Measurements from ENCODE around the gene OGG1.
A peak's percentile ranks its signal among the peaks of the same experiment; 100 is the strongest.

Gene OGG1

GRCh38 chr3:9721015-9721699 lies 28.6 kb upstream of the OGG1 start:
- no peak for DNase-seq
- H3K27ac ChIP-seq: no peak overlapping the region
- no peak overlapping the region for H3K4me3 ChIP-seq (ENCODE audit: low read depth, low read length)
- no peak for TF ChIP-seq CTCF (IDR thresholded peaks at IDR 0.05; ENCODE audit: low read depth, low read length, missing control alignments)
- H3K27me3 ChIP-seq (replicated peaks): peaks cover 3% of the 10 kb centered on the region
- in situ Hi-C loops (cut with HindIII; ENCODE audit: low pct_ligation_motif_present, low sequenced_read_pairs): no loop called here
- no peaks in the 10 kb centered on the region for H3K36me3 ChIP-seq (replicated peaks)

- H3K27me3 ChIP-seq (replicated peaks): peaks cover 3% of the 10 kb centered on the region
- in situ Hi-C loops (cut with HindIII; ENCODE audit: low pct_ligation_motif_present, low sequenced_read_pairs): no loop called here
- TF ChIP-seq CTCF (IDR thresholded peaks at IDR 0.05; ENCODE audit: low read depth, low read length, missing control alignments): no peak
Observed at GRCh38 chr3:9721700-9722060, 28.1 kb upstream of the OGG1 start.

GRCh38 chr3:9725775-9726515 lies 23.8 kb upstream of the OGG1 start:
- Histone ChIP-seq H3K4me3 (ENCODE audit: low read depth, low read length) (no peak overlapping the region), H3K27me3 (replicated peaks) (peaks cover 3% of the 10 kb centered on the region), H3K36me3 (replicated peaks) (no peaks in the 10 kb centered on the region), H3K27ac (no peak overlapping the region)
- in situ Hi-C loops (cut with HindIII; ENCODE audit: low pct_ligation_motif_present, low sequenced_read_pairs): no loop called here
- TF ChIP-seq CTCF (IDR thresholded peaks at IDR 0.05; ENCODE audit: low read depth, low read length, missing control alignments): no peak
- no peak for DNase-seq

More at GRCh38 chr3:9721700-9722060, 28.1 kb upstream of the OGG1 start:
- Histone ChIP-seq H3K4me3 (ENCODE audit: low read depth, low read length) (no peak overlapping the region), H3K36me3 (replicated peaks) (no peaks in the 10 kb centered on the region), H3K27ac (no peak overlapping the region)
- DNase-seq: no peak

GRCh38 chr3:9727041-9727595 lies 22.6 kb upstream of the OGG1 start:
- Histone ChIP-seq H3K36me3 (replicated peaks) (no peaks in the 10 kb centered on the region), H3K27me3 (replicated peaks) (no peaks in the 10 kb centered on the region), H3K4me3 (ENCODE audit: low read depth, low read length) (no peak overlapping the region), H3K27ac (no peak overlapping the region)
- peak; percentile 50 for TF ChIP-seq CTCF (IDR thresholded peaks at IDR 0.05; ENCODE audit: low read depth, low read length, missing control alignments)
- DNase-seq: no peak
- in situ Hi-C loops (cut with HindIII; ENCODE audit: low pct_ligation_motif_present, low sequenced_read_pairs): no loop called here

GRCh38 chr3:9727743-9728142 lies 22.0 kb upstream of the OGG1 start:
- H3K27me3 ChIP-seq (replicated peaks): no peaks in the 10 kb centered on the region
- H3K27ac ChIP-seq: no peak overlapping the region
- TF ChIP-seq CTCF (IDR thresholded peaks at IDR 0.05; ENCODE audit: low read depth, low read length, missing control alignments): no peak
- in situ Hi-C loops (cut with HindIII; ENCODE audit: low pct_ligation_motif_present, low sequenced_read_pairs): no loop called here
- no peak overlapping the region for H3K4me3 ChIP-seq (ENCODE audit: low read depth, low read length)
- no peak for DNase-seq
- no peaks in the 10 kb centered on the region for H3K36me3 ChIP-seq (replicated peaks)

Measured in brain microvascular endothelial cell (primary cell).